WI38 (cell line): ENCODE data around the gene MMP25.

ENCODE experiments used
- H3K4me3 ChIP-seq: 2 replicates; pipeline ENCODE4 v1.5.1; 2011; ENCODE audit warnings: low read depth, mild to moderate bottlenecking, control low read depth, low read length
- TF ChIP-seq, protein P1 (sequence below): IDR thresholded peaks from 2 replicates; pipeline ENCODE4 v1.5.1; 2012; ENCODE audit warnings: low read depth, mild to moderate bottlenecking, control low read depth, low read length

Gene MMP25

DNA sequence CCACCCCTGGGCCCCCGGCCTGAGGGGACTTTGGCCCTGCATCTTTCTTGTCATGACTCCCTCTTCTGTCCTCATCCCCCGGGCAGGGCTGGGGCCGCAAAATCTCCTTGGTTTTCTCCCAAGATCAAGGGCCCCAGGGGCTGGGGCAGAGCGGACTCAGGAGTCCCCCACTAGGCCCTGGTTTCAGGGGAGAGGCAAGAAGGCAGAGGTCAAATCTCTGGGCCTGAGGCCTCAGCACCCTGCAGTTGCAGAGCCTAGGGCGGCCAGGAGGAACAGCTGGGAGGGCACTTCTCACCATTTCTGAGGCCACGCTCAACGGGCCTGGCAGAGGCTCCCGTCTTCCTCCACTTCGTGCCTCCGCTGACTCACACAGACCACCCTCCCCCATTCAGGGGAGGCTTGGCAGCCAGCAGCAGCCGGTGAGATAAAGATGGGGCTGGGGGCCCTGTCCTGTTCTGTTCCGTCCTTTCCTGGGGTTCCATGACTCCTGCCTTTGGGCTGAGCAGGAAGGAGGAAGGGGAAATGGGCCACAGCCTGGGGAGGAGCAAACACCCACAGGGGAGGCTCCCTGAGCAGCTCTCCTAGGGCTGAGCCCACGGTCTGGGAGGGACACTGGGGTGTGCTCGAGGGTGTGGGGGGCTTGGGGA lies 40.4 kb downstream of the MMP25 start:
- H3K4me3 ChIP-seq, result no peak overlapping the region
- TF ChIP-seq, protein P1, sequence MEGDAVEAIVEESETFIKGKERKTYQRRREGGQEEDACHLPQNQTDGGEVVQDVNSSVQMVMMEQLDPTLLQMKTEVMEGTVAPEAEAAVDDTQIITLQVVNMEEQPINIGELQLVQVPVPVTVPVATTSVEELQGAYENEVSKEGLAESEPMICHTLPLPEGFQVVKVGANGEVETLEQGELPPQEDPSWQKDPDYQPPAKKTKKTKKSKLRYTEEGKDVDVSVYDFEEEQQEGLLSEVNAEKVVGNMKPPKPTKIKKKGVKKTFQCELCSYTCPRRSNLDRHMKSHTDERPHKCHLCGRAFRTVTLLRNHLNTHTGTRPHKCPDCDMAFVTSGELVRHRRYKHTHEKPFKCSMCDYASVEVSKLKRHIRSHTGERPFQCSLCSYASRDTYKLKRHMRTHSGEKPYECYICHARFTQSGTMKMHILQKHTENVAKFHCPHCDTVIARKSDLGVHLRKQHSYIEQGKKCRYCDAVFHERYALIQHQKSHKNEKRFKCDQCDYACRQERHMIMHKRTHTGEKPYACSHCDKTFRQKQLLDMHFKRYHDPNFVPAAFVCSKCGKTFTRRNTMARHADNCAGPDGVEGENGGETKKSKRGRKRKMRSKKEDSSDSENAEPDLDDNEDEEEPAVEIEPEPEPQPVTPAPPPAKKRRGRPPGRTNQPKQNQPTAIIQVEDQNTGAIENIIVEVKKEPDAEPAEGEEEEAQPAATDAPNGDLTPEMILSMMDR, result no peak

DNA sequence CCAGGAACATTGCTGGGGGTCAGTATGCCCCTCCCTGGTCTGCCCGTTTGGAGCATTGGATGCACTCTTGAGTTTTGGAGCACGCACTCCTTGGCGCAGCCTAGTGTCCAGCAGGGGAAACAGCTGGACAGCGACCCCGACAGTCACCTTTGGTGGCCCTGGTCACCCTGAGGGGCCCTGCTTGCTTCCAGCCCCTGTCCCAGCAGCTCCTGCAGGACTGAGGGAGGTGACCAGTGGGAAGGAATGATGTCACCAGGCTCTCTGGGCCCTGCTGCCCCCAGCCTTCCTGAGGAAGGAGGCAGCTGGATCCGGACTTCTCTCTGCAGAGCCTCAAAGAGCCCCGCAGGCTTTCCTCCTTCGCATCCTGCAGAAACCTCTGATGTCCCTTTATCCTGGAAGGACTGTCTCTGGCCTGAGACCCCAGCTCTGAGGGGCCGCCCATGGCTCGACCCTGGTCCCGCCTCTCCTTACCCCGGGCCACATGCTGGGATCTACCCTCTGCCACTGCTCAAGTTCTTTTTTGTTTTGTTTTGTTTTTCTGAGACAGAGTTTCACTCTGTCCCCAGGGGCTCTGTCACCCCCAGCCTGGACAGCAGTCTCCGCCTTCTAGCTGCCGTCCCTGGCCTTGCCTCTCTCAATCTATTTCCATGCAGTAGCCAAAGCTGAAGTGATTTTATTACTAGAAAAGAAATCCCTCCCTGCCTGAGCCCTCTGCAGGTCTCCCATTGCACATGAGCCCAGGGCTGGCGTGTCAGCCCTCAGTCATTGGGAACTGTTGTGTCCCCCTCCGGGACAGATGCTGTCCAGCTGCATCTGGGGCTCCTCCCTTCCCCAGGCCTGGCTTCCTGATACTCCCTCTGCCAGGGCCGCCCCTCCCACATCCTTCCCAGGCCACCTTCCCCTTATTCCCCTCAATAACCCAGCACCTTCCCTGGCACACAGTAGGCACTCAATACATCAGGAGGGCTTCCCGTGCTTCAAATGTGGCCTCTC lies 41.2 kb downstream of the MMP25 start:
- no peak overlapping the region for H3K4me3 ChIP-seq
- TF ChIP-seq, protein P1, result peak; percentile 24; the same call in 1 of the 2 replicates

DNA sequence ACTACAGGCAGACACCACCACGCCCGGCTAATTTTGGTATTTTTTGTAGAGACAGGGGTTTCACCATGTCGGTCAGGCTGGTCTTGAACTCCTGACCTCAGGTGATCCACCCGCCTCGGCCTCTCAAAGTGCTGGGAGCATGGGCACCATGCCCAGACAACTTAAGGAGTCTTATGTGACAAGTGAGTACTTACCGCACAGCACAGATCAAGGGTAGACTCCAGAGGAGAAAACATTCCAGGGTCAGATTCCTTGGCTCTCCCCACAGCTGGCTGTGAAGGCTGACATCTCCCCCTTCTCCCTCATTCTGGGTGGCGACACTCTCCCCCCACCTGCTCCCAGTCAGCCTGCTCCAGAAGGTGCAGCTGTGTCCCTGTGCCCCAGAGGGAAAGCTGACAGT lies 42.1 kb downstream of the MMP25 start:
- H3K4me3 ChIP-seq, result no peak overlapping the region
- TF ChIP-seq, protein P1, result no peak

DNA sequence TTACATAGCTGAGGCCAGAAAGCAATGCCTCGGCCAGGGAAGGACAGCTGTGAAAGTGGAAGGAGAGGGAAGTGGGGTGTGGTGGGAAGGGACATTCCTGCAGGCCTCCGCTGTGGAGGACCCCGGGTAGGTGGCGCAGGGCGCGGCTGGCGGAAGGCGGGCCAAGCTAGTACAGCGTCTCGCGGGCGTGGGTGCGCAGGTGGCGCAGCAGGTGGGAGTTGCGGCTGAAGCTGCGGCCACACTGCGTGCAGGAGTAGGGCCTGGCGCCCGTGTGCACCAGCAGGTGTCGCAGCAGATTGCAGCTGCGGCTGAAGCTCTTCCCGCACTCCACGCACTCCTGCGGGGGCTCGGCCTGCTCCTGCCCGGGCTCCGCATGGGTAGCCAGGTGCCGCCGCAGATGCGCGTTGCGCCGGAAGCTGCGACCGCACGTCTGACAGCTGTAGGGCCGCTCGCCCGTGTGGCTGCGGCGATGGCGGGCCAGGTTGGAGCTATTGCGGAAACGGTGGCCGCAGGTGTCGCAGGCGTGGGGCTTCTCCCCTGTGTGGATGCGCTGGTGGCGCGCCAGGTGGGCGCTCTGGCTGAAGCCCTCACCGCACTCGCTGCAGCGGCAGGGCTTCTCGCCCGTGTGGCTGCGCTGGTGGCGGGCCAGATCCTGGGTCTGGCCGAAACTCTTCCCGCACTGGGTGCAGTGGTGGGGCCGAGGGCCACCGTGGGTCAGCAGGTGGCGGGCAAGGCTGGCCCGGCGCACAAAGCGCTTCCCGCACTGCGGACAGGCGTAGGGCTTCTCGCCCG lies 42.8 kb downstream of the MMP25 start:
- H3K4me3 ChIP-seq, result no peak overlapping the region
- TF ChIP-seq, protein P1, result no peak

DNA sequence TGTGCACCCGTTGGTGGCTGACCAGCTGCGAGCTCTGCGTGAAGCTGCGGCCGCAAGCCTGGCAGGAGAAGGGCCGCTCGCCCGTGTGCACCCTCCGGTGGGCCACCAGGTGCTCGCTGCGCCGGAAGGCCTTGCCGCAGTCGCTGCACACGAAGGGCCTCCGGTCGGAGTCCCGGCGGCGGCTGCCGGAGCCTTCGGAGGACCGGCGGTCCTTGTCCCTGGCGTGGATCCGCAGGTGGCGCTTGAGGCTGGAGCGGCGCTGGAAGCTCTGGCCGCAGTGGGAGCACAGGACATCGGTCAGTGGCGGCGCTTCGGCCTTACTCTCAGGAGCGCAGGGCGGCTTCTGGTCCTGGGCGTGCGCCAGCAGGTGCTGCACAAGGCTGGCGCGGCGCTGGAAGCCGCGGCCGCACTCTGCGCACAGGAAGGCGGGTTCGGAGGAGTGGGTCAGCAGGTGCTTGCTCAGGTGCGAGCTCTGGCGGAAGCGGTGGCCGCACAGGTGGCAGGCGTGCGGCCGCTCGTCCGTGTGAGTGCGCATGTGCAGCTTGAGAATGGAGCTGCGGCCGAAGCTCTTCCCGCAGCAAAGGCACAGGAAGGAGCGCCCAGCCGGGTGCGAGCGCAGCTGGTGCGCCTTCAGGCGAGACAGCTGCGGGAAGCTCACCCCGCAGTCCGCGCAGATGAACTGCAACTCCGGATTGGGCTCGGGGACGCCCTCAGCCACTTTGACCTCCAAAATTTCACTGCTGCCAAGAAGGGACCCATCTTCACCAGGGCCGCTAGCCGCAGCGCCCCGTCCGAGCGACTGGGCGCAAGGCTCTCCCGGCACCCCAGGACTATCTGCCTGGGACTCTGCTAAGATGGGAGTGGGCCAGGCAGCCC lies 43.6 kb downstream of the MMP25 start:
- TF ChIP-seq, protein P1, result no peak
- H3K4me3 ChIP-seq, result no peak overlapping the region

DNA sequence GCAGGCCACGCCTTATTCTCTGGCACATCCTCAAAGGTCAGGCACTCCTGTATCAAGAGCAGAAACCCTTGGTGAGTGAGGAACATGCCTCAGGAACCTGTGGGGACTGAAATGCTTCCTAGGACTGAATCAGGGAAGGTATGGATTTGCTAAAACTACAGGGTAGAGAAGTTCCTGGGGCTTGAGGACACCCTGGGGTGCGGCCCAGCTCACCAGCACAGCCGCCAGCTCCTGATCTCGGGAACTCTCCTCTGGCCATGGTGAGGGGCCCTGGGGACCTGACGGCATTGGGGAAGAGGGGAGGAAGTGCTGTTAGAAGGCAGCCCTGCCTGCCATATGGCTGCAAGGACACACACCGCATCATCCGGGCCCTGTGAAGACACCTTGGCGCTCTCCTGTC lies 45.2 kb downstream of the MMP25 start:
- TF ChIP-seq, protein P1, result no peak
- H3K4me3 ChIP-seq, result no peak overlapping the region
